ENCODE measurements around the gene PAK5. TPM values are rescaled to one million over a fixed set of nuclear protein-coding genes. Genes with fewer than 3 reads are reported as not detected.
A peak's percentile ranks its signal among the peaks of the same experiment; 100 is the strongest.

PAK5 gene
- polyA plus RNA-seq, 1 of the 3 experiments (the other 2 are of a cell fraction), result 0.03 TPM

DNA sequence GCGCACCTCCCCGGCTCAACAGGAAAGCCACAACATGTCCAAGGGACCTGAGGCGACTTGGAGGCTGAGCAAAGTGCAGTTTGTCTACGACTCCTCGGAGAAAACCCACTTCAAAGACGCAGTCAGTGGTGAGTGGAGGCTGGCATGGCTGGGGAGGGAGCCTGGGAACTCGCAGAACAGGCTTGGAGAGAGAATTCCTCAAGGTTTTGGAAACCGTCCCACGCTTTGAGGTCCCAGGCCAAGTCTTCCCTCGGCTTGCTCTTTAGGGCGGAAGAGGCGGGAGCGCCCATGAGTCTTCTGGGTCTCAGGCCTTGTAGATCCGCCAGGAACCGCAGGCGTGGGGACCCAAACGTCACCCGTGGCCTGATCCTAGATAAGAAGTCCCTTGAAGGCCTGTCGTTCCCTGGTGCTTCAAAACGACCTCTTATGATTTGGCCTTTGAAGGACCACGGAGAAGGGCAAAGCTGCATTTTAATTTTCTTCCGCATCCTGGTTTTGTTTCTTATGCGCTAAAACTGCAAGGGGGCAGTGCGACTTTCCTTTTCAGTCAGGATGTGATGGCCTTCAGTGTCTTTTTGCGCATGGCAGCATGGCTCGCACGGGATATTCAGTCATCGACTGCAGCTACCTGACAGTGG lies 322.5 kb downstream of the PAK5 start:
- no peaks in the 10 kb centered on the region for H3K79me2 ChIP-seq (ENCODE audit: insufficient read depth)
- peak; percentile 18 for DNase-seq
- no peaks in the 10 kb centered on the region for H4K20me1 ChIP-seq (ENCODE audit: insufficient read depth)
- no peaks in the 10 kb centered on the region for H3K9me3 ChIP-seq
- H3K4me3 ChIP-seq (ENCODE audit: low read depth in 2 of 2, low read length in 1 of 2), result peak overlapping the region in 1 of 2 experiments; percentile 54; a peak in 2 of 4 replicates
- TF ChIP-seq RXRA (IDR thresholded peaks at IDR 0.05; ENCODE audit: borderline replicate concordance, low read depth) (no peak), FOXJ3 (CRISPR knock-in tag; IDR thresholded peaks at IDR 0.05) (no peak), CHD2 (IDR thresholded peaks at IDR 0.05; ENCODE audit: low read length, partially characterized antibody) (no peak), JUND (IDR thresholded peaks at IDR 0.05) (no peak), GATA2 (CRISPR knock-in tag; IDR thresholded peaks at IDR 0.05) (no peak), GABPA (IDR thresholded peaks at IDR 0.05; ENCODE audit: low read depth) (no peak), RCOR1 (IDR thresholded peaks at IDR 0.05; ENCODE audit: low read length) (no peak), MXI1 (IDR thresholded peaks at IDR 0.05; ENCODE audit: low read depth, low read length) (no peak), SMC3 (IDR thresholded peaks at IDR 0.05; ENCODE audit: low read depth, low read length) (no peak), YY1 (IDR thresholded peaks at IDR 0.05; ENCODE audit: low read depth) (no peak)
- TF ChIP-seq, protein P1, sequence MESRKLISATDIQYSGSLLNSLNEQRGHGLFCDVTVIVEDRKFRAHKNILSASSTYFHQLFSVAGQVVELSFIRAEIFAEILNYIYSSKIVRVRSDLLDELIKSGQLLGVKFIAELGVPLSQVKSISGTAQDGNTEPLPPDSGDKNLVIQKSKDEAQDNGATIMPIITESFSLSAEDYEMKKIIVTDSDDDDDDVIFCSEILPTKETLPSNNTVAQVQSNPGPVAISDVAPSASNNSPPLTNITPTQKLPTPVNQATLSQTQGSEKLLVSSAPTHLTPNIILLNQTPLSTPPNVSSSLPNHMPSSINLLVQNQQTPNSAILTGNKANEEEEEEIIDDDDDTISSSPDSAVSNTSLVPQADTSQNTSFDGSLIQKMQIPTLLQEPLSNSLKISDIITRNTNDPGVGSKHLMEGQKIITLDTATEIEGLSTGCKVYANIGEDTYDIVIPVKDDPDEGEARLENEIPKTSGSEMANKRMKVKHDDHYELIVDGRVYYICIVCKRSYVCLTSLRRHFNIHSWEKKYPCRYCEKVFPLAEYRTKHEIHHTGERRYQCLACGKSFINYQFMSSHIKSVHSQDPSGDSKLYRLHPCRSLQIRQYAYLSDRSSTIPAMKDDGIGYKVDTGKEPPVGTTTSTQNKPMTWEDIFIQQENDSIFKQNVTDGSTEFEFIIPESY (IDR thresholded peaks at IDR 0.05; ENCODE audit: borderline replicate concordance, low read depth), result no peak
- peaks cover 11% of the 10 kb centered on the region; the same call in 1 of the 2 replicates for H3K27me3 ChIP-seq (ENCODE audit: insufficient read depth)
- peak overlapping the region; percentile 77 for H3K4me2 ChIP-seq
- no peaks in the 10 kb centered on the region for H3K9me2 ChIP-seq
- no peak overlapping the region for H3K27ac ChIP-seq (ENCODE audit: low read depth in 2 of 2, low read length in 1 of 2)
- H3K9ac ChIP-seq, result no peak overlapping the region
- peaks cover 6% of the 10 kb centered on the region for H3F3A ChIP-seq (replicated peaks; ENCODE audit: insufficient read depth)
- POLR2A ChIA-PET, result interaction anchor here (1.4 to 2.8 kb wide), 2 partner anchors 9 to 16 kb away, joined by 5 to 8 read pairs; no protein-coding TSS in a partner anchor
- CTCF ChIA-PET, result interaction anchor here (0.8 to 4.4 kb wide), 5 partner anchors 15 to 108 kb away, joined by 3 to 27 read pairs (median 4); no protein-coding TSS in a partner anchor
- H3K36me3 ChIP-seq (replicated peaks in 1 of 2; ENCODE audit: control insufficient read depth in 1 of 2, insufficient read depth in 2 of 2, low read length in 1 of 2), result no peaks in the 10 kb centered on the region
- no peak overlapping the region for H2AFZ ChIP-seq (ENCODE audit: low read depth)
- 71% methylated on average over 20 of the region's 28 CpGs for WGBS (ENCODE audit: low lambda C conversion rate)
- peaks cover 0 to 19% of the 10 kb centered on the region in 2 experiments; a peak in 3 of 4 replicates for H3K4me1 ChIP-seq (ENCODE audit: control insufficient read depth in 1 of 2, insufficient read depth in 2 of 2, low read depth in 1 of 2, low read length in 1 of 2)

DNA sequence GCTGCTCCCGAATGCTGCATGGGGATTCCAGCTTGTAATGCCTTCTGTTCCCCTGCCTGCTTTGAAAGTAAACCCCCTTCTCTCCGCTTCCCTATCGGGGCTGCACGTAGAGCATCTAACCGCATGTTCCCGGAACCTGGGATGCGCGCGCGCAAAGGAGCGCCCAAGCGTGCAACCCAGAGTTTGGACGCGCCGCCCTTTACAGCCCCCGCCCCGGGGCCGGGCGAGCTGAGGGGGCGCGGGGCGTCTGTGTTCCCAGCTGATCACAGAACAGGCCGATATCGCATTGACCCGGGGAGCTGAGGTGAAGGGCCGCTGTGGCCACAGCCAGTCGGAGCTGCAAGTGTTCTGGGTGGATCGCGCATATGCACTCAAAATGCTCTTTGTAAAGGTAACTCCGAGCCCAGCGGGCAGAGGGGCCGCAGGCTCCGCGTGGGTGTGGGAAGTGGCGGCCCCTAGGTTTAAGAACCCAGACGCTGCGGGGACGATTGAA lies 323.1 kb downstream of the PAK5 start:
- Histone ChIP-seq H3K27me3 (ENCODE audit: insufficient read depth) (peaks cover 11% of the 10 kb centered on the region; the same call in 1 of the 2 replicates), H3K9ac (no peak overlapping the region), H3K27ac (ENCODE audit: low read depth in 2 of 2, low read length in 1 of 2) (no peak overlapping the region; a peak in 1 of 4 replicates), H3K4me2 (peak overlapping the region; percentile 77), H3K4me1 (ENCODE audit: control insufficient read depth in 1 of 2, insufficient read depth in 2 of 2, low read depth in 1 of 2, low read length in 1 of 2) (peaks cover 0 to 19% of the 10 kb centered on the region in 2 experiments; a peak in 3 of 4 replicates), H3K9me2 (no peaks in the 10 kb centered on the region), H3K9me3 (no peaks in the 10 kb centered on the region), H4K20me1 (ENCODE audit: insufficient read depth) (no peaks in the 10 kb centered on the region), H3K79me2 (ENCODE audit: insufficient read depth) (no peaks in the 10 kb centered on the region), H3F3A (replicated peaks; ENCODE audit: insufficient read depth) (peaks cover 6% of the 10 kb centered on the region), H2AFZ (ENCODE audit: low read depth) (peak overlapping the region; percentile 76; the same call in 1 of the 2 replicates), H3K36me3 (replicated peaks in 1 of 2; ENCODE audit: control insufficient read depth in 1 of 2, insufficient read depth in 2 of 2, low read length in 1 of 2) (no peaks in the 10 kb centered on the region), H3K4me3 (ENCODE audit: low read depth in 2 of 2, low read length in 1 of 2) (peak overlapping the region; percentile 54 to 66)
- WGBS (ENCODE audit: low lambda C conversion rate), result 31% methylated on average over 31 of the region's 38 CpGs
- POLR2A ChIA-PET, result interaction anchor here (0.6 to 2.8 kb wide), 5 partner anchors 10 to 93 kb away, joined by 3 to 8 read pairs (median 5); no protein-coding TSS in a partner anchor
- TF ChIP-seq YY1 (IDR thresholded peaks at IDR 0.05; ENCODE audit: low read depth), result no peak
- TF ChIP-seq, protein P1 (IDR thresholded peaks at IDR 0.05; ENCODE audit: borderline replicate concordance, low read depth), result no peak
- TF ChIP-seq, protein P2, sequence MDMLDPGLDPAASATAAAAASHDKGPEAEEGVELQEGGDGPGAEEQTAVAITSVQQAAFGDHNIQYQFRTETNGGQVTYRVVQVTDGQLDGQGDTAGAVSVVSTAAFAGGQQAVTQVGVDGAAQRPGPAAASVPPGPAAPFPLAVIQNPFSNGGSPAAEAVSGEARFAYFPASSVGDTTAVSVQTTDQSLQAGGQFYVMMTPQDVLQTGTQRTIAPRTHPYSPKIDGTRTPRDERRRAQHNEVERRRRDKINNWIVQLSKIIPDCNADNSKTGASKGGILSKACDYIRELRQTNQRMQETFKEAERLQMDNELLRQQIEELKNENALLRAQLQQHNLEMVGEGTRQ (IDR thresholded peaks at IDR 0.05; ENCODE audit: borderline replicate concordance, low read depth, low read length), result no peak
- TF ChIP-seq, protein P3, sequence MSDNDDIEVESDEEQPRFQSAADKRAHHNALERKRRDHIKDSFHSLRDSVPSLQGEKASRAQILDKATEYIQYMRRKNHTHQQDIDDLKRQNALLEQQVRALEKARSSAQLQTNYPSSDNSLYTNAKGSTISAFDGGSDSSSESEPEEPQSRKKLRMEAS (IDR thresholded peaks at IDR 0.05; ENCODE audit: low read depth), result peak; percentile 39; the same call in 1 of the 2 replicates
- no peak for TF ChIP-seq EP300 (IDR thresholded peaks at IDR 0.05; ENCODE audit: borderline replicate concordance in 1 of 2, low read depth in 1 of 2, low read length in 1 of 2)
- TF ChIP-seq NFIC (IDR thresholded peaks at IDR 0.05; ENCODE audit: borderline replicate concordance), result no peak
- no peak for TF ChIP-seq TAF1 (IDR thresholded peaks at IDR 0.05; ENCODE audit: borderline replicate concordance, low read depth, low read length)
- no peak for TF ChIP-seq RAD21 (IDR thresholded peaks at IDR 0.05; ENCODE audit: low read length)
- TF ChIP-seq NRF1 (IDR thresholded peaks at IDR 0.05; ENCODE audit: low read depth, low read length), result peak; percentile 49
- TF ChIP-seq, protein P4, sequence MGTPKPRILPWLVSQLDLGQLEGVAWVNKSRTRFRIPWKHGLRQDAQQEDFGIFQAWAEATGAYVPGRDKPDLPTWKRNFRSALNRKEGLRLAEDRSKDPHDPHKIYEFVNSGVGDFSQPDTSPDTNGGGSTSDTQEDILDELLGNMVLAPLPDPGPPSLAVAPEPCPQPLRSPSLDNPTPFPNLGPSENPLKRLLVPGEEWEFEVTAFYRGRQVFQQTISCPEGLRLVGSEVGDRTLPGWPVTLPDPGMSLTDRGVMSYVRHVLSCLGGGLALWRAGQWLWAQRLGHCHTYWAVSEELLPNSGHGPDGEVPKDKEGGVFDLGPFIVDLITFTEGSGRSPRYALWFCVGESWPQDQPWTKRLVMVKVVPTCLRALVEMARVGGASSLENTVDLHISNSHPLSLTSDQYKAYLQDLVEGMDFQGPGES (IDR thresholded peaks at IDR 0.05; ENCODE audit: low read depth, low read length), result no peak
- CTCF ChIA-PET, result interaction anchor here (0.8 to 4.4 kb wide), 7 partner anchors 10 to 108 kb away, joined by 3 to 27 read pairs (median 7); no protein-coding TSS in a partner anchor
- peak; percentile 76 for DNase-seq

Measured in SK-N-SH (cell line).